VCaP (cell line): ENCODE measurements around the gene ESM1.

Source experiments
- H3K27ac ChIP-seq: fragments of 450-650 bp; 2 replicates; pipeline ENCODE4 v1.5.1; 2017
- CTCF ChIP-seq: fragments of 450-650 bp; conservative IDR thresholded peaks from 2 replicates; pipeline ENCODE4 v1.5.1; 2017; ENCODE audit warnings: mild to moderate bottlenecking, moderate library complexity

The ESM1 gene

GRCh38 chr5:54994628-54995027 is 9.2 kb upstream of the ESM1 start:
- TF ChIP-seq CTCF = no peak
- no peak overlapping the region for H3K27ac ChIP-seq

GRCh38 chr5:54993318-54993717 is 7.9 kb upstream of the ESM1 start:
- TF ChIP-seq CTCF = no peak
- no peak overlapping the region for H3K27ac ChIP-seq

- no peak for TF ChIP-seq CTCF
- no peak overlapping the region for H3K27ac ChIP-seq
These were observed 6.0 kb upstream of the ESM1 start for GRCh38 chr5:54991416-54991815.

GRCh38 chr5:54990841-54991258 is 5.5 kb upstream of the ESM1 start:
- no peak for TF ChIP-seq CTCF
- H3K27ac ChIP-seq = no peak overlapping the region

GRCh38 chr5:54988817-54989216 is 3.4 kb upstream of the ESM1 start:
- TF ChIP-seq CTCF = no peak
- H3K27ac ChIP-seq = no peak overlapping the region

- no peak overlapping the region for H3K27ac ChIP-seq
- TF ChIP-seq CTCF = no peak
These were observed 2.8 kb upstream of the ESM1 start for GRCh38 chr5:54988218-54988617.

- TF ChIP-seq CTCF = no peak
- H3K27ac ChIP-seq = no peak overlapping the region
These were observed 869 bp upstream of the ESM1 start for GRCh38 chr5:54986269-54986654.

GRCh38 chr5:54981928-54982327 is 3.5 kb downstream of the ESM1 start:
- no peak for TF ChIP-seq CTCF
- H3K27ac ChIP-seq = no peak overlapping the region
